Bronchial epithelial cell (primary cell): ENCODE data around the gene EPB41L4A. TPM values are rescaled to one million over a fixed set of nuclear protein-coding genes. Genes with fewer than 3 reads are reported as not detected.

Source experiments
- DNase-seq: peaks from one replicate; pipeline ENCODE4 v3.0.0-alpha.2; 2010; ENCODE audit warnings: low read depth
- FAIRE-seq: peaks from 2 replicates; lab custom pipeline; 2011; peaks lifted over from hg19 to GRCh38; lab: Jason Lieb, UNC
- H3K27me3 ChIP-seq: 2 replicates; pipeline ENCODE4 v1.5.1; 2011; ENCODE audit warnings: low read length; ENCODE audit not compliant: control insufficient read depth, insufficient read depth
- H3K36me3 ChIP-seq: 2 replicates; pipeline ENCODE4 v1.5.1; 2011; ENCODE audit warnings: low read length; ENCODE audit not compliant: control insufficient read depth, insufficient read depth
- H3K4me3 ChIP-seq: 2 replicates; pipeline ENCODE4 v1.5.1; 2011; ENCODE audit warnings: mild to moderate bottlenecking, low read depth, low read length, control low read depth
- total RNA-seq: library from RNA; depleted of rRNA; stranded (reverse); fragments of >200 nt; gene quantifications from 2 replicates; pipeline ENCODE4 v1.2.1, GENCODE V29; 2014
- TF ChIP-seq, protein P1 (sequence below): IDR thresholded peaks from 2 replicates; pipeline ENCODE4 v1.5.1; 2011; ENCODE audit warnings: mild to moderate bottlenecking, moderate library complexity, low read length, control low read depth, inconsistent platforms; ENCODE audit not compliant: insufficient read depth, severe bottlenecking

The EPB41L4A gene
- total RNA-seq, 1 donor from 2014 or later: 5.3 TPM

DNA sequence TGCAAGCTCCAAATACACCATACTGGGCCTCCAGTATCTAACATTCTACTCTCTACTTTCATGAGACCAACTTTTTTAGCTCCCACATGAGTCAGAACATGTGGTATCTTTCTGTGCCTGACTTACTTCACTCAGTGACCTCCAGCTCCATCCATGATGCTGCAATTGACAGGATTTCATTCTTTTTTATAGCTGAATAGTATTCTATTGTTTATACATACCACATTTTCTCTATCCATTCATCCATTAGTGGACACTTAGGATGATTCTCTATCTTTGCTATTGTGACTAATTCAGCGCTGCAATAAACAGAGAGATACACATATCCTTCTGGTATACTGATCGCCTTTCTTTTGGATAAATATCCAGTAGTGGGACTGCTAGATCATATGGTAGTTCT lies 68.5 kb downstream of the EPB41L4A start:
- TF ChIP-seq, protein P1, sequence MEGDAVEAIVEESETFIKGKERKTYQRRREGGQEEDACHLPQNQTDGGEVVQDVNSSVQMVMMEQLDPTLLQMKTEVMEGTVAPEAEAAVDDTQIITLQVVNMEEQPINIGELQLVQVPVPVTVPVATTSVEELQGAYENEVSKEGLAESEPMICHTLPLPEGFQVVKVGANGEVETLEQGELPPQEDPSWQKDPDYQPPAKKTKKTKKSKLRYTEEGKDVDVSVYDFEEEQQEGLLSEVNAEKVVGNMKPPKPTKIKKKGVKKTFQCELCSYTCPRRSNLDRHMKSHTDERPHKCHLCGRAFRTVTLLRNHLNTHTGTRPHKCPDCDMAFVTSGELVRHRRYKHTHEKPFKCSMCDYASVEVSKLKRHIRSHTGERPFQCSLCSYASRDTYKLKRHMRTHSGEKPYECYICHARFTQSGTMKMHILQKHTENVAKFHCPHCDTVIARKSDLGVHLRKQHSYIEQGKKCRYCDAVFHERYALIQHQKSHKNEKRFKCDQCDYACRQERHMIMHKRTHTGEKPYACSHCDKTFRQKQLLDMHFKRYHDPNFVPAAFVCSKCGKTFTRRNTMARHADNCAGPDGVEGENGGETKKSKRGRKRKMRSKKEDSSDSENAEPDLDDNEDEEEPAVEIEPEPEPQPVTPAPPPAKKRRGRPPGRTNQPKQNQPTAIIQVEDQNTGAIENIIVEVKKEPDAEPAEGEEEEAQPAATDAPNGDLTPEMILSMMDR: no peak
- FAIRE-seq (no peak), DNase-seq (no peak)
- Histone ChIP-seq H3K4me3 (no peak overlapping the region), H3K27me3 (no peaks in the 10 kb centered on the region), H3K36me3 (no peaks in the 10 kb centered on the region)

DNA sequence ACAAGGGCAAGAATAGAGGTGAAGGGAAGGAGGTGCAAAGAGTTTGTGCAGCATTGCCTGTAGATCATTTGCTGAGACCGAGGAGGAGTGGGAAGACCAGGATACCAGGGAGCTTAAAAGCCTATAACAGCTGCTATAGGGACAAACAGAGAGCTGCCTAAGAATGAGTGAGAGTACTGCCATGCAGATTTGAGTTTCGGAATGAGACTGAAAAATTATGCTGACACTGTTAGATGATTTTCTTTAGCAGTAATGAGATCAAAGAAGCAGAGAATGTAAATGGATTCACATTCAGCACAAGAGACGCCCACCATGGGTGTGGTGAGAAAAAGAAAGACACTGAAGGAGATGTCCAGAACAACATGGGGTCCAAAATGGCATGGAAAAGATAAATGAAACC lies 69.7 kb downstream of the EPB41L4A start:
- Histone ChIP-seq H3K4me3 (no peak overlapping the region), H3K36me3 (no peaks in the 10 kb centered on the region), H3K27me3 (no peaks in the 10 kb centered on the region)
- FAIRE-seq (no peak), DNase-seq (no peak)
- TF ChIP-seq, protein P1: no peak

DNA sequence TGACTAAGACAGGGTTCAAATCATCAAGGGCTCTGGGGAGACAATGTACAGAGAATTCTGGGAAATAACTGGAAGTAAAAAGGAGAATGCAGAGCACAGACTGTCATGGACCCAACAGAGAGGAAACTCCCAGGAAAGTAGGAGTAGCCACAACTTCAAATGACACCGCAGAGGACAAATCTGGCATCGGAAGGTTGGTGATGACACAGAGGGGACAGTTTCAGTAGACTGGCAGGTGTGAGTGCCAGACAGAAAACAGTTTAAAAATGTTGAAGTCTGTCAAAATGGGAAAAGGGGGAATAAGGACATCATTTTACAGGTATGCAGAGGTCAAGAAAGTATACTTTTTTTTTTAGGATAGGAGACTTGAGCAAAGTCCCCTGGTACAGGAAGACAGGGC lies 70.2 kb downstream of the EPB41L4A start:
- Histone ChIP-seq H3K36me3 (no peaks in the 10 kb centered on the region), H3K27me3 (no peaks in the 10 kb centered on the region), H3K4me3 (no peak overlapping the region)
- DNase-seq: no peak
- FAIRE-seq: no peak
- TF ChIP-seq, protein P1: no peak

DNA sequence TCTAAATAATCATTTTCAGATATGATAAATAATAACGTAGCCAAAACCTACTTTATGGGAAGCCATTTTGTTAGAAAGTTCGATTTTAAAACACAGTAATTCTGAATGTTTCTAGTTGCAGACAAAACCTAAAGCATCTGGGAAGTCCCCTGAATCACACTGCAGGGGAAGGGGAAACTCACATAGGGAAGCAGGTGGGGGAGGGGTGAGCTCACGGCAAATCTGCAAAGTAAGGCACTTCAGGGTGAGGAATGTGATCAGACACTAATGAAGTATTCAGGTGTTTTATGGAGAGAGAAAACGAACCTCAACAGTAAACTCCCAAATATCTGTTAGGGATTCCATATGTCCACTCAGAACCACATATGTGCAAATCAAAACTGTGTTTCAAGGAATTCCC lies 70.7 kb downstream of the EPB41L4A start:
- H3K27me3 ChIP-seq: no peaks in the 10 kb centered on the region
- TF ChIP-seq, protein P1: no peak
- H3K4me3 ChIP-seq: no peak overlapping the region
- H3K36me3 ChIP-seq: no peaks in the 10 kb centered on the region
- DNase-seq (no peak), FAIRE-seq (no peak)

DNA sequence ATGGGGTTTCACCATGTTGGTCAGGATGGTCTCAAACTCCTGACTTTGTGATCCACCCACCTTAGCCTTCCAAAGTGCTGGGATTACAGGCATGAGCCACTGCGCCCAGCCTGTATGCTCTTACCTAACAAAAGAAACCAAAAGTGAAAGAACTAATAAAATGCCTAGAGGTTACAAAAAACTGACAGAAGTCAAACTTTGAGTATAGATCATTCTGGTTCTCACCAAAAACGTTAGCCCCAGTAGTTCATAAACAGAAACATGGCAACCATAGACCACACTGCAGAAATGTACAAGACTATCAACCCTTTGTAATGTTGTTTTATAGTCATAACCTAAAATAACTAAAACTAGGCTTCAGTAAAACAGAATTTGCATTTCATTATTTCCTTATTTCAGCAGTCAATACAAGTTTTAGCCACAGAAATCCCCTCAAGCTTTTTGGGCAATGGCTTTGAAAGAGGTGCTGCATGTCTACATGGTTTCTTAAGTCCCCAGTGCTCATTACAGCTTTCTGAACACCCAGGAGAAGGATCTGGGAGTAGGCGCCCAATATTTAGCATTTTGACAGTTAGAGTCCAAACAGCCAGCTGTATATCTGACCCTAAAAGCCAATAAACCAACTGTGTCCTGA lies 72.5 kb downstream of the EPB41L4A start:
- TF ChIP-seq, protein P1: no peak
- H3K4me3 ChIP-seq: no peak overlapping the region
- no peaks in the 10 kb centered on the region for H3K27me3 ChIP-seq
- DNase-seq: no peak
- no peak for FAIRE-seq
- H3K36me3 ChIP-seq: no peaks in the 10 kb centered on the region

DNA sequence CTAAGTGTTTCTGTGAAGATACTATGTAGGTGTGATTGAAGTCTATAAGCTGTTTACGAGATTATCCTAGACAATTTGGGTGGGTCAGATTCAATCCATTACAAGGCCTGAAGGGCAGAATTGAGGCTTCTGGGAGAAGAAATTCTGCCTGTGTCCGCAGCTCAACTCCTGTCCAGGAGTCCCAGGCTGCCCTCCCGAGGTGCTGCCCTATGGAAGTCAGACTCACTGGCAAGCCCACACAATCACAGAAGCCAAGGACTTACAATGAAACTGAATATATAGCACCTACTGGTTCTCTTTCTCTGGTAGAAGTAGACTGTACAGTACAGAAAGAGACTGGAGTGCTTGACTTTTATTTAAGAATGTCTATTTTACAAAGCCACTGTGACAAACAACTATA lies 74.5 kb downstream of the EPB41L4A start:
- no peaks in the 10 kb centered on the region for H3K36me3 ChIP-seq
- no peak for DNase-seq
- no peak overlapping the region for H3K4me3 ChIP-seq
- no peak for FAIRE-seq
- no peaks in the 10 kb centered on the region for H3K27me3 ChIP-seq
- TF ChIP-seq, protein P1: no peak
